HG02840 (cell line): ENCODE results near the gene PTPN14.
A peak's percentile ranks its signal among the peaks of the same experiment; 100 is the strongest.

ENCODE experiments used
- ATAC-seq: cut with Tn5 transposase; IDR thresholded peaks from one replicate; pipeline ENCODE4 v1.9.1; 2021; ENCODE audit warnings: mild to moderate bottlenecking, moderate library complexity, moderate number of reproducible peaks; ENCODE audit not compliant: unreplicated experiment, low FRiP score

Gene PTPN14

GRCh38 chr1:214439352-214440119 is 111.9 kb downstream of the PTPN14 start:
- peak; percentile 84 for ATAC-seq

- no peak for ATAC-seq
Measured at GRCh38 chr1:214438530-214438929, 112.9 kb downstream of the PTPN14 start.

GRCh38 chr1:214438075-214438474 is 113.3 kb downstream of the PTPN14 start:
- no peak for ATAC-seq

GRCh38 chr1:214435867-214436266 is 115.5 kb downstream of the PTPN14 start:
- no peak for ATAC-seq

GRCh38 chr1:214432245-214432644 is 119.2 kb downstream of the PTPN14 start:
- ATAC-seq = no peak

GRCh38 chr1:214429951-214430770 is 121.2 kb downstream of the PTPN14 start:
- no peak for ATAC-seq

GRCh38 chr1:214427871-214428277 is 123.5 kb downstream of the PTPN14 start:
- peak; percentile 93 for ATAC-seq

- no peak for ATAC-seq
Measured at GRCh38 chr1:214426426-214426812, 125.0 kb downstream of the PTPN14 start.

GRCh38 chr1:214425716-214426425 is 125.5 kb downstream of the PTPN14 start:
- no peak for ATAC-seq

- ATAC-seq = no peak
Measured at GRCh38 chr1:214425101-214425500, 126.3 kb downstream of the PTPN14 start.

- no peak for ATAC-seq
Measured at GRCh38 chr1:214423045-214423444, 128.4 kb downstream of the PTPN14 start.

- no peak for ATAC-seq
Measured at GRCh38 chr1:214422137-214422671, 129.2 kb downstream of the PTPN14 start.

- ATAC-seq = no peak
Measured at GRCh38 chr1:214420833-214421232, 130.6 kb downstream of the PTPN14 start.

- no peak for ATAC-seq
Measured at GRCh38 chr1:214420341-214420740, 131.1 kb downstream of the PTPN14 start.

- ATAC-seq = no peak
Measured at GRCh38 chr1:214419650-214420049, 131.8 kb downstream of the PTPN14 start.

- no peak for ATAC-seq
Measured at GRCh38 chr1:214418391-214418790, 133.0 kb downstream of the PTPN14 start.

GRCh38 chr1:214417545-214418210 is 133.7 kb downstream of the PTPN14 start:
- no peak for ATAC-seq

GRCh38 chr1:214416858-214417257 is 134.5 kb downstream of the PTPN14 start:
- ATAC-seq = no peak

GRCh38 chr1:214416417-214416816 is 135.0 kb downstream of the PTPN14 start:
- ATAC-seq = no peak

GRCh38 chr1:214415131-214415530 is 136.3 kb downstream of the PTPN14 start:
- no peak for ATAC-seq
